ENCODE measurements around the gene DIPK1A. TPM values are rescaled to one million over a fixed set of nuclear protein-coding genes. Genes with fewer than 3 reads are reported as not detected.

DIPK1A gene
- total RNA-seq, 1 experiment from 2014 or later, result 9.6 TPM

GRCh38 chr1:92820551-92820950 lies 140.7 kb downstream of the DIPK1A start:
- Histone ChIP-seq H3K27ac (no peak overlapping the region), H3K9me3 (replicated peaks) (no peaks in the 10 kb centered on the region), H3K4me1 (no peaks in the 10 kb centered on the region), H3K4me3 (no peak overlapping the region), H3K27me3 (no peaks in the 10 kb centered on the region), H3K36me3 (no peaks in the 10 kb centered on the region)
- no peak for DNase-seq

GRCh38 chr1:92820024-92820423 lies 141.2 kb downstream of the DIPK1A start:
- Histone ChIP-seq H3K27me3 (no peaks in the 10 kb centered on the region), H3K9me3 (replicated peaks) (no peaks in the 10 kb centered on the region)
- DNase-seq, result no peak

GRCh38 chr1:92817986-92818764 lies 143.1 kb downstream of the DIPK1A start:
- Histone ChIP-seq H3K4me1 (no peaks in the 10 kb centered on the region), H3K36me3 (no peaks in the 10 kb centered on the region), H3K27ac (no peak overlapping the region), H3K27me3 (no peaks in the 10 kb centered on the region), H3K9me3 (replicated peaks) (no peaks in the 10 kb centered on the region), H3K4me3 (no peak overlapping the region)
- DNase-seq, result peak in 1 of 2 experiments; percentile 31

More at GRCh38 chr1:92820024-92820423, 141.2 kb downstream of the DIPK1A start:
- Histone ChIP-seq H3K4me3 (no peak overlapping the region), H3K27ac (no peak overlapping the region), H3K36me3 (no peaks in the 10 kb centered on the region), H3K4me1 (no peaks in the 10 kb centered on the region)

- Histone ChIP-seq H3K4me1 (no peaks in the 10 kb centered on the region), H3K36me3 (no peaks in the 10 kb centered on the region), H3K27me3 (no peaks in the 10 kb centered on the region), H3K4me3 (no peak overlapping the region), H3K27ac (no peak overlapping the region), H3K9me3 (replicated peaks) (no peaks in the 10 kb centered on the region)
- no peak for DNase-seq
Measured at GRCh38 chr1:92817137-92817697, 144.0 kb downstream of the DIPK1A start.

GRCh38 chr1:92816732-92817131 lies 144.5 kb downstream of the DIPK1A start:
- no peak for DNase-seq
- Histone ChIP-seq H3K4me1 (no peaks in the 10 kb centered on the region), H3K9me3 (replicated peaks) (no peaks in the 10 kb centered on the region)

GRCh38 chr1:92808381-92808780 lies 152.9 kb downstream of the DIPK1A start:
- Histone ChIP-seq H3K9me3 (replicated peaks) (0 out of 2 replicates have a peak, but pooled peaks cover 3% of the 10 kb centered on the region), H3K27ac (no peak overlapping the region), H3K27me3 (no peaks in the 10 kb centered on the region), H3K4me1 (no peaks in the 10 kb centered on the region), H3K4me3 (no peak overlapping the region), H3K36me3 (0 out of 2 replicates have a peak, but pooled peaks cover 2% of the 10 kb centered on the region)
- no peak for DNase-seq

More at GRCh38 chr1:92816732-92817131, 144.5 kb downstream of the DIPK1A start:
- H3K27me3 ChIP-seq, result no peaks in the 10 kb centered on the region
- no peak overlapping the region for H3K27ac ChIP-seq
- H3K4me3 ChIP-seq, result no peak overlapping the region
- H3K36me3 ChIP-seq, result no peaks in the 10 kb centered on the region

GRCh38 chr1:92805216-92805615 lies 156.0 kb downstream of the DIPK1A start:
- no peak overlapping the region for H3K4me3 ChIP-seq
- no peak for DNase-seq
- H3K4me1 ChIP-seq, result no peaks in the 10 kb centered on the region
- 0 out of 2 replicates have a peak, but pooled peaks cover 2% of the 10 kb centered on the region for H3K36me3 ChIP-seq
- no peaks in the 10 kb centered on the region for H3K27me3 ChIP-seq
- 0 out of 2 replicates have a peak, but pooled peaks cover 3% of the 10 kb centered on the region for H3K9me3 ChIP-seq (replicated peaks)
- no peak overlapping the region for H3K27ac ChIP-seq

GRCh38 chr1:92804721-92805201 lies 156.5 kb downstream of the DIPK1A start:
- Histone ChIP-seq H3K27ac (no peak overlapping the region), H3K27me3 (no peaks in the 10 kb centered on the region), H3K36me3 (0 out of 2 replicates have a peak, but pooled peaks cover 2% of the 10 kb centered on the region), H3K4me1 (no peaks in the 10 kb centered on the region), H3K9me3 (replicated peaks) (0 out of 2 replicates have a peak, but pooled peaks cover 3% of the 10 kb centered on the region), H3K4me3 (no peak overlapping the region)
- DNase-seq, result peak; percentile 27 to 46

GRCh38 chr1:92803140-92803887 lies 157.9 kb downstream of the DIPK1A start:
- Histone ChIP-seq H3K9me3 (replicated peaks) (0 out of 2 replicates have a peak, but pooled peaks cover 3% of the 10 kb centered on the region), H3K4me3 (no peak overlapping the region), H3K27ac (no peak overlapping the region), H3K4me1 (no peaks in the 10 kb centered on the region), H3K27me3 (no peaks in the 10 kb centered on the region), H3K36me3 (no peaks in the 10 kb centered on the region)
- DNase-seq, result no peak

- H3K27me3 ChIP-seq, result no peaks in the 10 kb centered on the region
- H3K4me3 ChIP-seq, result no peak overlapping the region
- no peaks in the 10 kb centered on the region for H3K9me3 ChIP-seq (replicated peaks)
- no peak overlapping the region for H3K27ac ChIP-seq
- DNase-seq, result no peak
- H3K36me3 ChIP-seq, result no peaks in the 10 kb centered on the region
- H3K4me1 ChIP-seq, result no peaks in the 10 kb centered on the region
Measured at GRCh38 chr1:92797961-92798360, 163.3 kb downstream of the DIPK1A start.

- no peaks in the 10 kb centered on the region for H3K36me3 ChIP-seq
- H3K27ac ChIP-seq, result no peak overlapping the region
- no peak for DNase-seq
- no peaks in the 10 kb centered on the region for H3K27me3 ChIP-seq
- no peaks in the 10 kb centered on the region for H3K9me3 ChIP-seq (replicated peaks)
- H3K4me1 ChIP-seq, result no peaks in the 10 kb centered on the region
- no peak overlapping the region for H3K4me3 ChIP-seq
Measured at GRCh38 chr1:92797297-92797696, 164.0 kb downstream of the DIPK1A start.

GRCh38 chr1:92795166-92795565 lies 166.1 kb downstream of the DIPK1A start:
- no peaks in the 10 kb centered on the region for H3K27me3 ChIP-seq
- no peaks in the 10 kb centered on the region for H3K36me3 ChIP-seq
- H3K9me3 ChIP-seq (replicated peaks), result no peaks in the 10 kb centered on the region
- no peak for DNase-seq
- H3K27ac ChIP-seq, result no peak overlapping the region
- no peaks in the 10 kb centered on the region for H3K4me1 ChIP-seq
- no peak overlapping the region for H3K4me3 ChIP-seq

GRCh38 chr1:92792340-92792782 lies 168.9 kb downstream of the DIPK1A start:
- Histone ChIP-seq H3K36me3 (no peaks in the 10 kb centered on the region), H3K27me3 (no peaks in the 10 kb centered on the region), H3K4me3 (no peak overlapping the region), H3K9me3 (replicated peaks) (no peaks in the 10 kb centered on the region), H3K27ac (no peak overlapping the region), H3K4me1 (no peaks in the 10 kb centered on the region)
- DNase-seq, result no peak

Measured in SJCRH30 (cell line).